WTC11 (cell line): ENCODE data around the gene RASD1. TPM values are rescaled to one million over a fixed set of nuclear protein-coding genes. Genes with fewer than 3 reads are reported as not detected.
A peak's percentile ranks its signal among the peaks of the same experiment; 100 is the strongest.

Source experiments
- ARID4B ChIP-seq: sonication (generic); formaldehyde crosslinking; IDR thresholded peaks from 2 replicates; pipeline ENCODE4 v1.8.0; 2023; ENCODE audit warnings: missing genetic modification reagents, mild to moderate bottlenecking, borderline replicate concordance
- ATF1 ChIP-seq: sonication (generic); formaldehyde crosslinking; IDR thresholded peaks from 2 replicates; pipeline ENCODE4 v1.8.1; 2023; ENCODE audit warnings: mild to moderate bottlenecking, moderate library complexity, missing genetic modification reagents
- ATF6 ChIP-seq: sonication (generic); formaldehyde crosslinking; IDR thresholded peaks from 2 replicates; pipeline ENCODE4 v1.8.1; 2023; ENCODE audit warnings: mild to moderate bottlenecking, missing genetic modification reagents
- CDX4 ChIP-seq: fragments of 250-450 bp; sonication (Bioruptor Pico); IDR thresholded peaks from 2 replicates; pipeline ENCODE4 v1.9.0; 2021; ENCODE audit warnings: moderate library complexity, mild to moderate bottlenecking, inconsistent platforms, borderline replicate concordance
- CTCF ChIP-seq: fragments of 200-600 bp; IDR thresholded peaks from 2 replicates; pipeline ENCODE4 v1.8.0; 2022; ENCODE audit warnings: antibody characterized with exemption
- ELF4 ChIP-seq: sonication (generic); formaldehyde crosslinking; IDR thresholded peaks from 2 replicates; pipeline ENCODE4 v1.8.1; 2022; ENCODE audit warnings: low read depth, mild to moderate bottlenecking, moderate library complexity, missing genetic modification reagents
- FOXJ3 ChIP-seq: sonication (generic); formaldehyde crosslinking; IDR thresholded peaks from 2 replicates; pipeline ENCODE4 v1.9.0; 2021; ENCODE audit warnings: missing genetic modification reagents, mild to moderate bottlenecking, borderline replicate concordance
- NFATC4 ChIP-seq: fragments of 250-450 bp; sonication (Bioruptor Pico); IDR thresholded peaks from 2 replicates; pipeline ENCODE4 v1.9.0; 2021; ENCODE audit warnings: mild to moderate bottlenecking
- NFYB ChIP-seq: sonication (generic); formaldehyde crosslinking; conservative IDR thresholded peaks from 2 replicates; pipeline ENCODE4 v1.8.0; 2022; ENCODE audit warnings: low read depth, missing genetic modification reagents
- USF1 ChIP-seq: sonication (generic); formaldehyde crosslinking; IDR thresholded peaks from 2 replicates; pipeline ENCODE4 v1.8.0; 2022; ENCODE audit warnings: mild to moderate bottlenecking, missing genetic modification reagents
- ZNF121 ChIP-seq: sonication (generic); formaldehyde crosslinking; IDR thresholded peaks from 2 replicates; pipeline ENCODE4 v1.8.0; 2023; ENCODE audit warnings: missing genetic modification reagents
- ZNF423 ChIP-seq: fragments of 250-450 bp; sonication (Bioruptor Pico); IDR thresholded peaks from 2 replicates; pipeline ENCODE4 v2.1.2; 2022; ENCODE audit warnings: mild to moderate bottlenecking, moderate library complexity
- ZNF532 ChIP-seq: fragments of 250-450 bp; sonication (Bioruptor Pico); IDR thresholded peaks from 2 replicates; pipeline ENCODE4 v1.9.0; 2021; ENCODE audit warnings: mild to moderate bottlenecking, borderline replicate concordance
- ZSCAN18 ChIP-seq: fragments of 250-450 bp; sonication (Bioruptor Pico); IDR thresholded peaks from 2 replicates; pipeline ENCODE4 v2.1.2; 2022; ENCODE audit warnings: mild to moderate bottlenecking, moderate library complexity
- total RNA-seq: library from RNA; stranded (reverse); gene quantifications from 3 replicates; pipeline ENCODE4 v1.2.3, GENCODE V29; 2021

RASD1 gene
- total RNA-seq, 1 experiment from 2014 or later = 5.1 TPM

GRCh38 chr17:17523001-17523730 lies 27.0 kb upstream of the RASD1 start (continued):
- TF ChIP-seq ZNF532 (CRISPR knock-in tag) (no peak), ZSCAN18 (no peak), ATF6 (CRISPR knock-in tag) (no peak), FOXJ3 (no peak), USF1 (CRISPR knock-in tag) (no peak), ELF4 (CRISPR knock-in tag) (no peak), ARID4B (no peak), CTCF (no peak), CDX4 (no peak), NFYB (CRISPR knock-in tag) (no peak), ATF1 (CRISPR knock-in tag) (no peak), ZNF423 (CRISPR knock-in tag) (peak; percentile 90), ZNF121 (no peak), NFATC4 (CRISPR knock-in tag) (no peak)
